Sigmoid colon (tissue), 4 donors: ENCODE data around the gene GABRR2.

Source experiments
- EP300 ChIP-seq, 4 donors: sonication (generic); formaldehyde crosslinking; IDR thresholded peaks; one replicate each; pipeline ENCODE4 v1.6.1; 2017; ENCODE audit warnings: antibody characterized with exemption in 4 of 4
- POLR2A ChIP-seq, 2 donors: fragments of 450-650 bp; IDR thresholded peaks; one replicate each; pipeline ENCODE4 v1.6.1; 2016; ENCODE audit warnings: antibody characterized with exemption in 2 of 2, mild to moderate bottlenecking in 2 of 2, moderate library complexity in 2 of 2
- TF ChIP-seq, protein P1 (sequence below), 4 experiments: fragments of 450-650 bp in 3 of 4; fragments of 200-600 bp in 1 of 4; IDR thresholded peaks; one replicate each; pipeline ENCODE4 v1.5.1; 2016 to 2019; ENCODE audit warnings: antibody characterized with exemption in 4 of 4, mild to moderate bottlenecking in 3 of 4, moderate library complexity in 2 of 4

- TF ChIP-seq, protein P1, sequence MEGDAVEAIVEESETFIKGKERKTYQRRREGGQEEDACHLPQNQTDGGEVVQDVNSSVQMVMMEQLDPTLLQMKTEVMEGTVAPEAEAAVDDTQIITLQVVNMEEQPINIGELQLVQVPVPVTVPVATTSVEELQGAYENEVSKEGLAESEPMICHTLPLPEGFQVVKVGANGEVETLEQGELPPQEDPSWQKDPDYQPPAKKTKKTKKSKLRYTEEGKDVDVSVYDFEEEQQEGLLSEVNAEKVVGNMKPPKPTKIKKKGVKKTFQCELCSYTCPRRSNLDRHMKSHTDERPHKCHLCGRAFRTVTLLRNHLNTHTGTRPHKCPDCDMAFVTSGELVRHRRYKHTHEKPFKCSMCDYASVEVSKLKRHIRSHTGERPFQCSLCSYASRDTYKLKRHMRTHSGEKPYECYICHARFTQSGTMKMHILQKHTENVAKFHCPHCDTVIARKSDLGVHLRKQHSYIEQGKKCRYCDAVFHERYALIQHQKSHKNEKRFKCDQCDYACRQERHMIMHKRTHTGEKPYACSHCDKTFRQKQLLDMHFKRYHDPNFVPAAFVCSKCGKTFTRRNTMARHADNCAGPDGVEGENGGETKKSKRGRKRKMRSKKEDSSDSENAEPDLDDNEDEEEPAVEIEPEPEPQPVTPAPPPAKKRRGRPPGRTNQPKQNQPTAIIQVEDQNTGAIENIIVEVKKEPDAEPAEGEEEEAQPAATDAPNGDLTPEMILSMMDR (IDR thresholded peaks at IDR 0.05): peak; percentile 35 to 70 (median 64)
- TF ChIP-seq POLR2A (IDR thresholded peaks at IDR 0.05) (no peak), EP300 (IDR thresholded peaks at IDR 0.05) (no peak)
Observed at GRCh38 chr6:89242574-89243330, 72.3 kb downstream of the GABRR2 start.
